ENCODE results near the gene MRPS7.
"Not testable (repeated sequence)": the region's sequence is repeated elsewhere in the genome, so short reads cannot be mapped to it uniquely, and the experiment has no call there.

The MRPS7 gene

GRCh38 chr17:75270966-75271232, 9.2 kb downstream of the MRPS7 start, which contains the start of gene MIF4GD:
Gene MIF4GD, minus strand, starts transcription at chr17:75271231. Its CDS starts 1,036 bp downstream, at chr17:75270195.
- TF ChIP-seq, protein P1, sequence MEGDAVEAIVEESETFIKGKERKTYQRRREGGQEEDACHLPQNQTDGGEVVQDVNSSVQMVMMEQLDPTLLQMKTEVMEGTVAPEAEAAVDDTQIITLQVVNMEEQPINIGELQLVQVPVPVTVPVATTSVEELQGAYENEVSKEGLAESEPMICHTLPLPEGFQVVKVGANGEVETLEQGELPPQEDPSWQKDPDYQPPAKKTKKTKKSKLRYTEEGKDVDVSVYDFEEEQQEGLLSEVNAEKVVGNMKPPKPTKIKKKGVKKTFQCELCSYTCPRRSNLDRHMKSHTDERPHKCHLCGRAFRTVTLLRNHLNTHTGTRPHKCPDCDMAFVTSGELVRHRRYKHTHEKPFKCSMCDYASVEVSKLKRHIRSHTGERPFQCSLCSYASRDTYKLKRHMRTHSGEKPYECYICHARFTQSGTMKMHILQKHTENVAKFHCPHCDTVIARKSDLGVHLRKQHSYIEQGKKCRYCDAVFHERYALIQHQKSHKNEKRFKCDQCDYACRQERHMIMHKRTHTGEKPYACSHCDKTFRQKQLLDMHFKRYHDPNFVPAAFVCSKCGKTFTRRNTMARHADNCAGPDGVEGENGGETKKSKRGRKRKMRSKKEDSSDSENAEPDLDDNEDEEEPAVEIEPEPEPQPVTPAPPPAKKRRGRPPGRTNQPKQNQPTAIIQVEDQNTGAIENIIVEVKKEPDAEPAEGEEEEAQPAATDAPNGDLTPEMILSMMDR (IDR thresholded peaks at IDR 0.05; ENCODE audit: low read depth, low read length, missing control alignments) = no peak
- peak within 1 kb of the TSS; percentile 76 for H3K4me3 ChIP-seq (replicated peaks; ENCODE audit: low read depth, low read length)
- no peak for DNase-seq (ENCODE audit: extremely low read depth, low read depth)

DNA sequence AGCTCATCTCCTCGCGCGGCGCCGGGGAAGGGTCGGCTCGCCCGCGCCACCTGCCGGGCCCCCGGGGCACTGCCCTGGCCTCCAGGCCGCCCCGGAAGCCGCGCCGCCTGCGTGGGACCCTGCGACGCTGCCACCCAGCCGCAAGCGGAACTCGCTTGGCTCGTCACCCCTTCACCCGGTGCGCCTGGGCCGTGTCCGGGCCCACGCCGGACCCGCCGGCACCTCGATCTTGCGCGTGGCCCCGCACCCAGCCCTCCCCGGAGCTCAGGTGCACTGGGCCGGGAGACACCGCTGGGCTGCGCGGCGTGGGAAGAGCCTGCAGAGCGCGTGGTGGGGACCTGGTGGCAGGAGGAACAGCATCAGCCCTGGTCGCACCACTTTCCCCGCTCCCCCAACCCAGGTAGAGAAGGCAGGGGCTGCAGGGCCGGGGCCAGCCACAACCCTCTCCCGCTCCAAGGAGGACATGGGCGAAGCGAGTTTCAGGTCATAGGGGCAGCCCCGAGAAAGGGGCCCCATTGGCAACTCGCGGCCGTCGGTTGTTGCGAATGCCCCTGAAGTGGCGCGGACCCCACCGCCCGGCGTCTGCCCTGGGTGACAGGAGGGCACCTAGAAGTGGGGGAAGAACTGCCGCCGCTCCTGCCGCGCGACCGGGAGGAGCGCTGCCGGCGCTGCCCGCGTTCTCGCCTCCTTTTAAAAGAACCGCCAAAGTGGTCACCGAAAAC, 9.7 kb downstream of the MRPS7 start:
- H3K4me3 ChIP-seq (replicated peaks; ENCODE audit: low read depth, low read length) = peak overlapping the region; percentile 76
- TF ChIP-seq, protein P1 (IDR thresholded peaks at IDR 0.05; ENCODE audit: low read depth, low read length, missing control alignments) = peak; percentile 28
- DNase-seq (ENCODE audit: extremely low read depth, low read depth) = no peak

DNA sequence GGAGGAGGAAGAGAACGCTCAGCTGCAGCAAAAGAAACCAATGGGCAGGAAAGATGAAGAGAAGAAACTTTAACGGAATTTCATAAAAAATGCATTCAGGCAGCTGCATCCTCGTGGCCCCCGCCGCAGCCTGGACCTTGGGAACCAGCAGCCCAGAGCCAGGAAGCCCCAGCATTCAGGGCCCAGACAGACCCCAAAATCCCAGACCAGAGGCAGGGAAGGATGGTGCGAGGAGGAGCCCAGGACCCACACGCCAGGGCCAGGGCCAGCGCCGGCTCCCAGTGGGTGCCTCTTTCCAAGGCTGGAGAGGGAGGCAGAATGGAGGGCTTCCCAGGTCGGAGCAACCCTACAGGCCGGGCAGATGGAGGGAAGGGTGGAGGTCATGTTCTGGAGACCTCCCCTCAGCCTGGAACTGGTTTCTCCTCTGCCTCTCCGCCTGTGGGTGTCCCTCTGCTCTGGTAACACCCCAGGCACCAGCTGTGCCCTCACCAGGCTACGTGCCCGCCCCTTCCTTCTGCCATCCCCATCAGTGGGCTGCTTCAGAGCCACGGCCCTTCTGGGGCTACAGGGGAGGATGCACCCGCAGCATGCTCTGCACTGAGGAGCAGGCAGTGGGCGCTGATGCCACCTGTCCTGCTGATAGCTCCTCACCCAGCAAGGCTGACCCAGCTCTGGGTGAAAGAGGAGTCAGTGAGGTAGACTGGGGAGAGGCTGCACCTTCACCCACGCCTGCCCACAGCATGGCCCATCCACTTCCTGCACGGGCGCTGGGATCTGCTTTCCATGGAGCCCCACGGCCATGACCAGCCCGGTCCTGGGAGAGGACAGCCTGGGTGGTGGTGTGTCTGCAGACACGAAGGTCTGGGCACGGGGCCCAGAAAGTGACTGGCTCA, 10.5 kb downstream of the MRPS7 start:
- TF ChIP-seq, protein P1 (IDR thresholded peaks at IDR 0.05; ENCODE audit: low read depth, low read length, missing control alignments) = no peak
- peak overlapping the region; percentile 76 for H3K4me3 ChIP-seq (replicated peaks; ENCODE audit: low read depth, low read length)
- no peak for DNase-seq (ENCODE audit: extremely low read depth, low read depth)

DNA sequence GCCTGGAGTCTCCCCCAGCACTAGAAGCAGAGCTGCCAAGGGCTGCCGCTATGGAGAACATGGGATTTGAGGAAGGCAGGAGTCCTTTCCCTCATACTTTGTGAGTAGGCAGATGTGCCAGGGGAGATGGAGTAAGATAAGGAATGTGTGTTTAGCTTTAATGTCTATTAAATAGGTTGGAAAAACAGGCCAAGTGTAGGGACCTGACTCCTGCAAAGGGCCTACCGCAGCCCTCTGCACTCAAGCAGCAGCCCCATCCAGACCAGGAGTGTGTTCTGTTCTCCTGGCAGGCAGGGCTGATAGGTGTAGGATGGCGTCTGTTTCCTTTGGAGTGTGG, 11.1 kb downstream of the MRPS7 start:
- no peak overlapping the region for H3K4me3 ChIP-seq (replicated peaks; ENCODE audit: low read depth, low read length)
- TF ChIP-seq, protein P1 (IDR thresholded peaks at IDR 0.05; ENCODE audit: low read depth, low read length, missing control alignments) = no peak
- no peak for DNase-seq (ENCODE audit: extremely low read depth, low read depth)

- no peak overlapping the region for H3K4me3 ChIP-seq (replicated peaks; ENCODE audit: low read depth, low read length)
- TF ChIP-seq, protein P1 (IDR thresholded peaks at IDR 0.05; ENCODE audit: low read depth, low read length, missing control alignments) = no peak
- no peak for DNase-seq (ENCODE audit: extremely low read depth, low read depth)
Measured at GRCh38 chr17:75273977-75274708, 12.5 kb downstream of the MRPS7 start.

DNA sequence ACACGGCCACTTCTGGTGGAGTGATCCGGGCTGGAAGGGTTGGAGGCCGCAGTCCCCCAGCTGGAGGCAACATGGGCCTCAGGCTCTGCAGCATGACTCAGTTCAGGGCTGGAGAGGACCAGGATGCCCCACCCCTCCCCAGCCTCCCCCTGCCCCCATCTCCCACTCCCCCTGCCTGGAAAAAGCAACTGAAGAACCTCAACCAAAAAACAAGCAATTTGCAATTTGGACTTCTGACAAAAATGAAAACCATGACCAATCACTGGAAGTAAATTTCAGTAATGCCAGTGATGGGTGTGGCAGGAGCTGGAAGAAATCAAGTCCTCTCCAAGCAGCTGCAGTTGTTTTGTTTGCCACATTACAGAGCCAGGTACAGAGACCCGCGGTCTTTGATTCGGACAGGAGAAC, 16.0 kb downstream of the MRPS7 start:
- H3K4me3 ChIP-seq (replicated peaks; ENCODE audit: low read depth, low read length) = no peak overlapping the region
- TF ChIP-seq, protein P1 (IDR thresholded peaks at IDR 0.05; ENCODE audit: low read depth, low read length, missing control alignments) = no peak
- DNase-seq (ENCODE audit: extremely low read depth, low read depth) = peak; percentile 50

GRCh38 chr17:75280189-75280588, 18.5 kb downstream of the MRPS7 start:
- DNase-seq (ENCODE audit: extremely low read depth, low read depth); H3K4me3 ChIP-seq (replicated peaks; ENCODE audit: low read depth, low read length): not testable (repeated sequence)
